Measurements from ENCODE around the gene DHX32. TPM values are rescaled to one million over a fixed set of nuclear protein-coding genes. Genes with fewer than 3 reads are reported as not detected.
A peak's percentile ranks its signal among the peaks of the same experiment; 100 is the strongest.
"Not testable (repeated sequence)": the region's sequence is repeated elsewhere in the genome, so short reads cannot be mapped to it uniquely, and the experiment has no call there.

DHX32 gene
- total RNA-seq, 2 donors from 2014 or later, result 37.1 to 39.7 TPM

GRCh38 chr10:125900963-125901362, 19.9 kb upstream of the DHX32 start:
- ATAC-seq; DNase-seq; intact Hi-C loops (cut with DNase I): not testable (repeated sequence)

- ATAC-seq; DNase-seq; intact Hi-C loops (cut with DNase I): not testable (repeated sequence)
Measured at GRCh38 chr10:125897317-125897716, 16.2 kb upstream of the DHX32 start.

- peak; percentile 91 for ATAC-seq
- peak; percentile 94 for DNase-seq
- intact Hi-C loops (cut with DNase I), result not testable (repeated sequence)
Measured at GRCh38 chr10:125896088-125896934, 15.2 kb upstream of the DHX32 start, which contains the start of gene FANK1. Gene FANK1 (plus strand): TSS chr10:125896564. CDS start chr10:125896643, 79 bp downstream.

- ATAC-seq (peak; percentile 80 to 84), DNase-seq (peak; percentile 73)
- intact Hi-C loops (cut with DNase I), result not testable (repeated sequence)
Measured at GRCh38 chr10:125895130-125896087, 14.3 kb upstream of the DHX32 start.

- ATAC-seq; DNase-seq; intact Hi-C loops (cut with DNase I): not testable (repeated sequence)
Measured at GRCh38 chr10:125894176-125894575, 13.1 kb upstream of the DHX32 start.

GRCh38 chr10:125892402-125892801, 11.3 kb upstream of the DHX32 start:
- DNase-seq; intact Hi-C loops (cut with DNase I); ATAC-seq: not testable (repeated sequence)

GRCh38 chr10:125889441-125889840, 8.3 kb upstream of the DHX32 start:
- ATAC-seq; DNase-seq; intact Hi-C loops (cut with DNase I): not testable (repeated sequence)

GRCh38 chr10:125886914-125887512, 5.9 kb upstream of the DHX32 start:
- ATAC-seq, result no peak
- intact Hi-C loops (cut with DNase I), result no loop called here
- no peak for DNase-seq

GRCh38 chr10:125883211-125883610, 2.1 kb upstream of the DHX32 start:
- peak in 1 of 2 donors; percentile 71 for ATAC-seq
- no peak for DNase-seq
- intact Hi-C loops (cut with DNase I), result no loop called here

GRCh38 chr10:125882596-125882995, 1.5 kb upstream of the DHX32 start:
- ATAC-seq (no peak), DNase-seq (no peak)
- intact Hi-C loops (cut with DNase I), result no loop called here

- peak in 1 of 2 donors; percentile 30 for ATAC-seq
- intact Hi-C loops (cut with DNase I), result no loop called here
- DNase-seq, result no peak
Measured at GRCh38 chr10:125880719-125881118, 373 bp downstream of the DHX32 start.

- DNase-seq, result no peak
- intact Hi-C loops (cut with DNase I), result no loop called here
- ATAC-seq, result no peak
Measured at GRCh38 chr10:125878957-125879835, 1.9 kb downstream of the DHX32 start.

- intact Hi-C loops (cut with DNase I), result no loop called here
- DNase-seq (no peak), ATAC-seq (no peak)
Measured at GRCh38 chr10:125871338-125871737, 9.8 kb downstream of the DHX32 start.

GRCh38 chr10:125868372-125868975, 12.6 kb downstream of the DHX32 start:
- DNase-seq (no peak), ATAC-seq (peak; percentile 30 to 39)
- intact Hi-C loops (cut with DNase I), result loop anchor here in 1 of 2 donors (10.0 kb wide), 1 partner anchor 636 kb away; no protein-coding TSS in a partner anchor

- no peak for ATAC-seq
- intact Hi-C loops (cut with DNase I), result loop anchor here in 1 of 2 donors (10.0 kb wide), 1 partner anchor 638 kb away; no protein-coding TSS in a partner anchor
Measured at GRCh38 chr10:125866421-125867029, 14.6 kb downstream of the DHX32 start.

GRCh38 chr10:125865120-125865519, 16.0 kb downstream of the DHX32 start:
- DNase-seq (no peak), ATAC-seq (no peak)
- intact Hi-C loops (cut with DNase I), result loop anchor here in 1 of 2 donors (10.0 kb wide), 1 partner anchor 640 kb away; no protein-coding TSS in a partner anchor

More at GRCh38 chr10:125866421-125867029, 14.6 kb downstream of the DHX32 start:
- no peak for DNase-seq

Measured in left cardiac atrium (tissue), 4 donors.